ENCODE data around the gene DAZ4. TPM values are rescaled to one million over a fixed set of nuclear protein-coding genes. Genes with fewer than 3 reads are reported as not detected.
"Not testable (repeated sequence)": the region's sequence is repeated elsewhere in the genome, so short reads cannot be mapped to it uniquely, and the experiment has no call there.

The DAZ4 gene
- total RNA-seq = not detected

GRCh38 chrY:24833619-24834018, at the start of gene DAZ4:
Gene DAZ4 (plus strand): TSS chrY:24833919. CDS start chrY:24834127, 208 bp downstream.
- not testable (repeated sequence) for DNase-seq (ENCODE audit: low spot score)

GRCh38 chrY:24813293-24813692, 20.4 kb upstream of the DAZ4 start, which contains the start of gene DAZ3:
Gene DAZ3 (minus strand): TSS chrY:24813393. CDS start chrY:24813185, 208 bp downstream.
- not testable (repeated sequence) for DNase-seq (ENCODE audit: low spot score)

- DNase-seq (ENCODE audit: low spot score) = not testable (repeated sequence)
These were observed 11.9 kb upstream of the DAZ4 start for GRCh38 chrY:24821836-24822235.

GRCh38 chrY:24824184-24824879, 9.4 kb upstream of the DAZ4 start:
- not testable (repeated sequence) for DNase-seq (ENCODE audit: low spot score)

GRCh38 chrY:24825069-24825468, 8.7 kb upstream of the DAZ4 start:
- DNase-seq (ENCODE audit: low spot score) = not testable (repeated sequence)

Other genes starting within 250 kb of the DAZ4 start
- not detected for gene BPY2B, start 215.9 kb upstream of the DAZ4 start, total RNA-seq
- gene DAZ3, start 20.5 kb upstream of the DAZ4 start, total RNA-seq = not detected
- gene BPY2C, start 218.2 kb downstream of the DAZ4 start, total RNA-seq = not detected

All from ureter (tissue), 1 donor.